Muscle of arm (tissue), 12 donors: Measurements from ENCODE around the gene OTUD3. TPM values are rescaled to one million over a fixed set of nuclear protein-coding genes. Genes with fewer than 3 reads are reported as not detected.
"Not testable (repeated sequence)": the region's sequence is repeated elsewhere in the genome, so short reads cannot be mapped to it uniquely, and the experiment has no call there.

Experiments used
- DNase-seq: peaks from one replicate; pipeline ENCODE4 v3.0.0-alpha.2; 2013
- polyA plus RNA-seq, 12 donors: library from polyadenylated mRNA; unstranded; fragments of 120-200 nt; gene quantifications; one replicate each; pipeline ENCODE4 v1.2.1, GENCODE V29; 2013; ENCODE audit not compliant: insufficient read length in 12 of 12

Gene OTUD3
- polyA plus RNA-seq, 12 donors: 3.7 to 13.8 (median 6.6) TPM; not detected in 1

DNA sequence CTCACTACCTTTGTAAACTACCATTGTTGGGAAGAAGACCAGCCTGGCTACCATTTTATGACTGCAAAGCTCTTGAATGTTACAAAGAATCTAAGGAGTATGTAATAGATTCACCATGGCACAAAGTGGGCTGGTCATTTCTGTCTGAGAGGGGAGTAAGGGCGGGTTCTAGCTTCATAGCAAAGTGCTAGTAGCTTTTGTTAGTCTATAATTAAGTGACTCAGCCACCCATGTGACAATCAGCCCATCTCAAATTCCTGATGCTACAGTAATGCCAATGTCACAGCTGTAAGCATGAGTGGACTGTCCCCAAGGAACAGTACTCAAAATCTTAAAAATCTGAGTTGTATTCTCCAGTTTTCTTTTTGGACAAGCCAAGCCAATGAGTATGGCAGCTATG, 15.4 kb upstream of the OTUD3 start:
- DNase-seq: no peak

DNA sequence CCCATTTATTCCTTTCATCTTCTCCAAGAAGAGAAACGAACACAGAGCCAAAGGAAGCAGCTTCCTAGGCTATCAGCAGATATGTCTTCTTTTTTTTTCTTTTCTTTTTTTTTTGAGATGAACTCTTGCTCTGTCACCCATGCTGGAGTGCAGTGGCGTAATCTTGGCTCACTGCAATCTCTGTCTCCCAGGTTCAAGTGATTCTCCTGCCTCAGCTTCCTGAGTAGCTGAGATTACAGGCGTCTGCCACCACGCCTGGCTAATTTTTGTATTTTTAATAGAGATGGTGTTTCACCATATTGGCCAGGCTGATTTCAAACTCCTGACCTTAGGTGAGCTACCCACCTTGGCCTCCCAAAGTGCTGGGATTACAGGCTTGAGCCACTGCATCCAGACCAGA, 13.6 kb upstream of the OTUD3 start:
- DNase-seq: not testable (repeated sequence)

DNA sequence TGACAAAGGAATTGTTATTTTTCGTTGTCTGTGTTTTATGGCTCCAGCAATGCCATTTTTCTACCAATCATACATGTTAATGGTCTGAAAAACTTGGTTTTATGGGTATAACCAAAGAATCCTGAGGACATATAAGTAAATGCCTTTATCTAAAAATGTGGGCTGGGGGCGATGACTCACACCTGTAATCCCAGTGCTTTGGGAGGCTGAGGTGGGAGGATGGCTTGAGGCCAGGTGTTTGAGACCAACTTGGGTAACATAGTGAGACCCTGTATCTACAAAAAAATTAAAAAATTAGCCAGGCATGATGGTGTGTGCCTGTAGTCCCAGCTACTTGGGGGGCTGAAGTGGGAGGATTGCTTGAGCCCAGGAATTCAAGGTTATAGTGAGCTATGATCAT, 12.7 kb upstream of the OTUD3 start:
- DNase-seq: not testable (repeated sequence)

DNA sequence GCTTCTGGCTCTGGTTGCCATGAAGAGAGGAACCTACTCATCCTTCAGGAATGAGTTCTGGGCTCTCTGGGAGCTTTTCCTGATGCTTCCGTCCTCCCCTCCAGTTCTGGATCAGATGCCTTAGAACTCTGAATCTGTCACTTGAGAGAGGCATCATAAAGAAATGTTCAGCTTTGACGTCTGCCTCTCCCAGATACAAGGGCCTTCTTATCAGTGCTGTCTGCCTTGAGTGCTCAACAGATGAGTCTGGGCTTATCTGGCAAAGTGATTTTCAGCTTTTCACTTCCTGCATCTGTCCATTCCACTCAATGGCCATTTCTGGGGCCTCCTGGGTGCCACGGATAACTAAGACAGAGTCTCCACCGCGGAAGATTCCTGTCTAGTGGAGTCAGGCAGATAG, 12.3 kb upstream of the OTUD3 start:
- DNase-seq: no peak

DNA sequence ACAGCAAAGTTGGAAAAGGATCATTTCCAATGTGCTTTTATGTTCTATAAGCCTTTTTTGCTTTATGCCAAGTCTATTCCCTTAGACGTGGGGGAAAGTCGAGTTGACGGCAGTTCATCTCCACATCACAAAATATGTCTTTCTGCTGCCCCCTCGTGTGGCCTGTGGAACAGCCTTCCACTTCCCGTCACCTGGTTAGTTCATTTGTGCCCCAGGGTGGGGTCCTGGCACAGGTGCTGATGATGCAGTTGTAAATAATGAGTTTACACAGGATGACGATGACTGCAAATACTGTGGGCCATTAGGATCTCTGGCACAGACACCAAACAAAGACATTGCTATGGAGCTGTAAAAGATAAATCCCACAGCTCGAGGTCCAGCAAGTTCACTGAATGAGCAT, 10.0 kb upstream of the OTUD3 start:
- DNase-seq: no peak

DNA sequence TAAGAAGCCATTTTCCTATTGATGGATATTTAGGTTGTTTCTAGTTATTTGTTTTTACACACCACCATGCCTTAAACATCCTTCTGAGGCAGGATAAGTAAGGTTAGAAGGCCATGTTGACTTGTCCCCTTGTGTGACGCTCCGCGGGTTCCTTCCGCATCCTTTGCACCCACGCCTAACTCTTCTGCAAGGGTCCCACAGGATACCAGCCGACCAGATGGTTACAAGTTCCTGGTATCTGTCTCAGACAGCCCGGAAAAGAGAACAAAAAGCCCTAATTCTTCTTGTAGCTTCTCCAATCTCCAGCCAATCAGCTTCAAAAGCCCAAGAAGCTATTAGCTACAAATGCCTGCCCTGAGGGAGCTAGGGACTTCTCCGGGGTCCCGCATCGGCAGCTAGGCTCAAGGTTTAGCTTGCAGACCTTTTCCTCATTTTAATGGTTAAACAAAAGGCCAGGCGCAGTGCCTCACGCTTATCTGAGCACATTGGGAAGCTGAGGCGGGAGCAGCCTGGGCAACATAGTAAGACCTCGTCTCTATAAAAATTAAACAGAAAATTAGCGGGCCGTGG, 4.9 kb upstream of the OTUD3 start:
- no peak for DNase-seq

DNA sequence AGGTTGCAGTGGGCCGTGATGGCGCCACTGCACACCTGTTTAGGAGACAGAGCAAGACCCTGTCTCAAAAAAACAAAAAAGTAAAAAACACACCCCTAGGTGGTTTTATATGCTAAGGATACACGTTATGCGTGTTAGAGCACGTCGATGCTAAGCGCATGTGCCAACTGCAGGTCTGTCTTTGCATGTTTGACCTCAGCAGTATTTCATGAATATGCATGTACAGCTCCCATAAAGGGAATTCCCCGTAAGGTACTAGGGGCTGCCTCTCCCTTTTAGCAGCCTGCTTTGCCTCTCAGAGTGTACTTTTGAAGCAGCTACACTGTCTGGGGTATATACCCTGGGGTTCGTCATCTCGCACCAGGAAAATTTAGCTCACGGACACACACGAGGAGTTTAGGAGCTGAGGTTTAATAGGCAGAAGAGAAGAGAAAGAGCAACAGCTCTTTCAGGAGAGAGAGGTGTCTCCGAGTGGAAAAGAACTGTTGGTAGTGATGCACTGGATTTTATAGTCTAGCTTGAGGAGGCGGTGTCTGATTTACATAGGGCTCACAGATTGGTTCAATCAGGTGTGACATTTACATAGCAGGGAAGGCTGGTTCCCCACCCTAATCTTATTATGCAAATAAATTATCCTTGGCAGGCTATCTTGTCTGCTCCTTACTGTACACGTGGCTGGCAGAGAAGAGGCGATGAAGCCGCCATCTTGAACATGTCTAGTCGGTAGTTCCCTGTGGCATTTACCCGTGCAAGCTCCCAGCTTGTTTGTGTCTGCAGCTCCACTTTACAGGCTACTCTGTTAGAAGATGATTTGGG, 4.2 kb upstream of the OTUD3 start:
- DNase-seq: no peak

DNA sequence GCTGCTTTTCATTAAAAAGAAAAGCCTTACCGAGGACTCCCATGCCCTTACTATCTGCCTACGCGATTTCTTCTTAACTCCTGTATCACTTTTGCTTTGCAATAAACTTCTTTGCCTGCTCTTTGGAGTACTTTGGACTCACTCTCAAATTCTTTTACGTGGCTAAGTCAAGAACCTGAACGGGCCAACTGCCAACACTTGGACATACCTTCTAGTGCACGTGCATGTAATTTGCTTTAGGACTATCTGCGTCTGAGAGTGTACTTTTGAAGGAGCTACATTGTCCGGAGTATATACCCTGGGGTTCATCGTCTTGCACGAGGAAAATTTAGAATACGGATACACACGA, 3.6 kb upstream of the OTUD3 start:
- no peak for DNase-seq

DNA sequence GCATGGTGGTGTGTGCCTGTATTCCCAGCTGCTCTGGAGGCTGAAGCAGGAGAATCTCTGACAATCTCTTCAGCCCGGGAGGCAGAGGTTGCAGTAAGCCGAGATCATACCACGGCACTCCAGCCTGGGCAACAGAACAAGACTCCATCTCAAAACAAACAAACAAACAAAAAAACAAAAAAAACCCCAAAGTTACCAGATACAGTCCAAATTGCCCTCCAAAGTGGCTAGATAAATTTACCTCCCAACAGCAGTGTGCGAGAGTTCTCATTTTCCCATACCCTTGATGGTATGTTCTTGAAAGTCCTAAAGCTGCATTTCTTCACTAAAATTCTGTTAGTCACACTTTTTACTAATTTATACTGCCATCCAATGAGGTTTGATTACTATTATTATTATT, 3.0 kb upstream of the OTUD3 start:
- no peak for DNase-seq

DNA sequence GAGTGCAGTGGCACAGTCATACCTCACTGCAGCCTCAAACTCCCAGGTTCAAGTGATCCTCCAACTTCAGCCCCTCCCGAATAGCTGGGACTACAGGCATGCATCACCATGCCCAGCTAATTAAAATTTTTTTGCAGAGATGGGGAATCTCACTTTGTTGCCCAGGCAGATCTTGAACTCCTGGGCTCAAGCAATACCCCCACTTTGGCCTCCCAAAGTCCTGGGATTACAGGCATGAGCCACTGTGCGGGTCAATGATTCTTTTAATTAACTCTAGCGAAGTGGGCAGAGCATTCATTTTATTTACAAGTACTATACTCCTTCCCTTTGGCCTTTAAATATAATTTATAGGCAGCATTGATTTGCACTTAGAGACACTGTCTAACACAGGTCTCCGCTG, 2.5 kb upstream of the OTUD3 start:
- DNase-seq: no peak

DNA sequence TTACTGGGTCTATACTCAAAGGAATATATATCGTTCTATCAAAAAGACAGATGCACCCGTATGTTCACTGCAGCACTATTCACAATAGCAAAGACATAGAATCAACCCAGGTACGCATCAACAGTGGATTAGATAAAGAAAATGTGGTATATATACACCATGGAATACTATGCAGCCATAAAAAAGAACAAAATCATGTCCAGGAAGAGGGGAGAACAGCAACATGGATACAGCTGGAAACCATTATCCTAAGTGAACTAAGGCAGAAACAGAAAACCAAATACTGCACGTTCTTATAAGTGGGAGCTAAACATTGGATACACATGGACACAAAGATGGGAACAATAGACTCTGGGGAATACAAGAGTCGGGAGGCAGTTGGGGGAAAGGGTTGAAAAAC, 1.4 kb upstream of the OTUD3 start:
- DNase-seq: not testable (repeated sequence)

DNA sequence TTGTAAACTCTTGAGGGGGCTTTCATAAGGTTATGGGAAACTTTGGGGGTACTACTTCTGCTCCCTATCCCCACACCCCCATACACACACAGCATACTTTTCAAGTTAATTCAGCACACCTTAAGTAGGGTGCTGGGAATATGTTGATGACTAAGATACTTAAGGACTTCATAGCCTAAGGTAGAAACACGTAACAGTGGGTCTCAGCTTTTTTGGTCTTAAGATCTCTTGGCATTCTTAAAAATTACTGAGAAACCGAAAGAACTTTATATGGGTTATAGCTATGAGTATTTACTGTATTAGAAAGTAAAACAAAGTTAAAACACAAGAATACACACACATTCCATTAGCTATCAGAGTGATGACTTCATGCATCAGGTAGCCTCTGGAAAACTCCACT, 2.1 kb downstream of the OTUD3 start:
- no peak for DNase-seq

DNA sequence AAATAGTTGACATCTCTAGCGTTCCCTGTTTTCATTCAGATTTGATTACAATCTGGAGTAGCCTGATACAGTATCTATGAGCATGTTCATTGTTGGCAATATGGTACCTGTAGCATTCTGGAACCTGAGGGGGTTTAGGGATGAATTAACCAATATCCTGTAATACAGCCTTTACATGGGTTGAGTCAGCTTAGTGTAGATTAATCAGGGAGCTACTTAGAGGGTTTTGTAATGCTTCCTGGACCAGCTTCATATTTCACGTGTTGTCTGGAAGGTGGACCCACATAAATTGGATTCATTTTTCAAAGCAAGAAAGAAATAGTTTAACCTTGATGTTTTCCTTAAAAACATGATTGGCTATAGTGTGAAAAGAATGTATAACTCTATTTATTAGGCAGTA, 3.6 kb downstream of the OTUD3 start:
- no peak for DNase-seq

DNA sequence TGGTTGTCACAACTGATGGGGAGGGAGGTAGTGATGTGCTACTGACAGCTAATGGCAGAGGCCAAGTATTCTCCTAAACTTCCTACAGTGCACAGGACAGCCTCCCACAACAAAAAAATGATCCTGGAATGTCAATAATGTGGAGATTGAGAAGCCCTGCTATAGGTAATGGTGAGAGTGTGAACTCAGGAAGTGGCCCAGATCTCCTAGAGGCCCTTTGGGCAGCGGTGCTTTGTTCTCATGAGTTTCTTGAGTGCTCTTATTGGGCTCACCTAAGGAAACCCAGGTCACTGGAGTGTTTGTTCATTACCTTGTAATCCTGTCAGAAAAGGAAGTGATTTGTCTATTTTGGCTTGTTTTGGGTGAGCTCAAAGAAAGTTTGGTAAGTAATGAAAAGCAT, 5.9 kb downstream of the OTUD3 start:
- DNase-seq: no peak

DNA sequence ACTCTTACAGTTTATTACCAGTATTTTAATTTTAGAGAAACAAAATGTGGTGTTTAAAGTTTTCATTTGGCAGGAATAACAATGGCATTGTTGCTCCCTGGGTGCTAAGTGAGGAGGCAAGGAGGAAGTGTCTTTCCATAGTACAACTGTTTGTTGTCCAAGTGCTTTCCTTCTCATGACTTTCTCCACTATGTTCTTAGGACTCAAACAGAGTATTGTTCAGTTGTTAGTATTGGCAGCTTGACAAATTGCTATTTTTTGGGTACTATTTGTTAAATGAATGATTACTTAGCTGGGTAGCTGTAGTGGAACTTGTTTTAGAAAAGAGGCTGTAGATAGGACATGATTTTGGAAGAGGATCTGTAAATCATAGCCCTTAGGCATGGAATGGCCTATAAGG, 7.5 kb downstream of the OTUD3 start:
- no peak for DNase-seq

DNA sequence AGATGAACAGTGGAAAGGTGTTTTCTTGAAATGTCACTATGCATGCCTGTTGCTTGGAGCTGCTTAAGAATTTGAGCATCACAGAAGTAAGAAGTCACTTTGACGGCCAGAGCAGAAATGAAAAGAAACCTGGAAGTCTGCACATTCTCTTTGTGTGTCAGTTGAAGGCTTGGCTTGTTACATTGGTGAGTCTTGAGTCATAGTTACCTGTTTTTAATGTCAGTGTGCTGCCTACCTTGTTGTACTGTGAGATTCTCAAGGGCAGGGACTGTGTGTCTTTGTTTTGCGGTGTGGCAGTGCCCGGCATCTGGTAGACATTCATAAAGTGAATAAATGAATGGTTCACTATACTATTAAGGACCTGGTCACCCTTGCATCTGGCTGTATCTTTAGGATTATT, 9.9 kb downstream of the OTUD3 start:
- DNase-seq: no peak

DNA sequence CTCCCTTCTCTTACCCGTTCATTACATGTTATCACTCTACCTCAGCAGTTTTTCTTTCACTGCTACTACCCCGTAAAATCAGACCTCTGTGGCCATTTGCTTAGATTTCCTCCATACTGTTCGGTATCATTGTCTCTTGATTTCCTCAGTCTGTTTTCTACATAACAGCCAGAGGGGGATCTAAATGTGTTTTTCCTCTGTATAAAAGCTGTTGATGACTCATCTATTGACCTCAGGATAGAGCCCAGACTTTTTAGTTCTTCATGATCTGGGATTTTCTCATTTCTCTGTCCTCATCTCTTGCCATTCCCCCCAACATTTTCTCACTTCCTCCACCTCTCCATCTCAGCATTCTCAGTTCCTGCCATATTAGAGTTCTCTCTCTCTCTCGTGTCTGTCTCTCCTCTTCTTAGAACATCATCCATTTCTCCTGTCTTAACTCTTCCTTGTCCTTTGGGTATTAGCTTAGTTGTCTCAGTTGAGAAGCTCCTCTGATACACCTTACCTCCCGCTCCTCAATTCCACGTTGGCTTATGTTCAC, 10.5 kb downstream of the OTUD3 start:
- DNase-seq: no peak

DNA sequence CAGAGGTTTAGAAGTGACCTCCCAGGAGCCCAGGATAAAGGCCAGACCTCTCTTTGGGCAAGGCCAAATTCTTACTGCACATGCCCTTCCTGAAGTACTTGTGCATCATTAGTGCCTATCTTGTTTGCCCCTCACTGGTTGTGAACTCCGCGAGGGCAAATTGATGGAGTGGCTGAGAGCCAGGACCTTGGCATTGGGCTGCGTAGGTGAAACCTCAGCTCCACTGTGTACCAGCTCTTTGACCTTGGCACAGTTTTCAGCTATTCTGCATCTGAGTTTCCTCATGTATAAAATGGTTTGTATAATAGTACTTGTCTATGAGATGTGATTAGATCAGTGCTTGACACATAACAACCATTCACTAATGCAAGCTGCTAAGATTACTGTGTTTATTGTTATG, 11.5 kb downstream of the OTUD3 start:
- no peak for DNase-seq

DNA sequence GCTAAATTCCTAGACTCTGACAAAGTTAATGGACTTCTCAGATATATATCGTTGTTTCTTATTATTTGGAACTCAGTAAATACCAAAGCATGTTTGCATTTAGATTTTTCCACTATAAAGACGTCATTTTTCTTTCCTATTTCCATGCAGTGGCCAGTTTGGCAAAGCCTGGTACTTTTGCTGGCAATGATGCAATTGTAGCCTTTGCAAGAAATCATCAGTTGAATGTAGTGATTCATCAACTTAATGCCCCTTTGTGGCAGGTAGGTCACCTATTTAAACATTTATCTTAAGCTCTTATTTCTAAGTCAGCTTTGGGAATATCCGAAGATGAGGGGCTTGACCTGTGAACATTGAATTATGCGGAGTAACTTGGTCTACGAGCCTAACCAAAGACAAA, 12.0 kb downstream of the OTUD3 start:
- no peak for DNase-seq

DNA sequence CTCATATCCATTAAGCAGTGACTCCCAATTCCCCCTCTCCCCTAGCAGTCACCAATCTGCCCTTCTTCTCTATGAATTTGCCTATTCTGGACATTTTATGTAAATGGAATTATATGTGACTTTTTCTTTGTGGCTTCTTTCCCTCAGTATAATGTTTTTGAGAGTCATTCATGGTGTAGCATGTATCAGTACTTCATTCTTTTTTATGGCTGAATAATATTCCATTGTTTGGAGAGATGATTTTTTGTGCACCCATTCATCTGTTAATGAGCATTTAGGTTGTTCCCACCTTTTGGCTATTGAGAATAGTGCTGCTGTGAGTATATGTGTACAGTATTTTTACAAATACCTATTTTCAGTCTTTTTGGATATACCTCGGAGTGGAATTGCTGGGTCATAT, 19.5 kb downstream of the OTUD3 start:
- no peak for DNase-seq

DNA sequence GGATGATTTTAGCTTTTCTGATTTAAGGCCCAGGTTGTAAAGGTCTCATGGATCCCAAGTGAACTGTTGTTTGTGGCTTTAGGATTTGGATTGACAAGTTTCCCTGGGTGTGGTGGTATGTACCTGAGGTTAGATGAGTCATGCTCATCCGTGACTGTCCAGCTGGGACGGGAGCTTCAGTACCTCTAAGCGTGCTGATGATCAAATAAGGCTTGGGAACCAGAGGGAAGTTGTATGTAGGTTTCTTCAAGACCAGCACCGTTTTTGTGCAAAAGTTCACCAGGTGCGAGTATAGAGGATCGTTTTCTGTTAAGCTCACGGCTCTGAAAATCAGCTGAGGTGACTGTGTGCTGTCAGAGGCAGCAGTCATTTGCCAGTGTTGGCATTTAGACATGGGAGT, 21.4 kb downstream of the OTUD3 start:
- DNase-seq: no peak

DNA sequence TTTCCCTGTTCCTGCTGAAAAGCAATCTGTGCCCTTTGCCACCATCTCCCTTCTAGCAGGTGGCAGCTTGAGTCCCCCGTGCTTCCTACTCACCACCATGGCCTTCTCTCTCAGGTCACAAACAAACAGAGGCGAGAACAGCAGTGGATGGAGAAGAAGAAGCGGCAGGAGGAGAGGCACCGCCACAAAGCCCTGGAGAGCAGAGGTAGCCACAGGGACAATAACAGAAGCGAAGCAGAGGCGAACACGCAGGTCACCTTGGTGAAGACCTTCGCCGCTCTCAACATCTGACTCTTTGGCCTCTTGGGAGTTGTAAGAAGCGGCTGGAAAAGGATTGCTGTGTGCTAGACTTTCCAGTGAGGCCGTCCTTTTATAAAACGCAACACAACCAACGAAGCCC, 25.3 kb downstream of the OTUD3 start:
- DNase-seq: no peak

DNA sequence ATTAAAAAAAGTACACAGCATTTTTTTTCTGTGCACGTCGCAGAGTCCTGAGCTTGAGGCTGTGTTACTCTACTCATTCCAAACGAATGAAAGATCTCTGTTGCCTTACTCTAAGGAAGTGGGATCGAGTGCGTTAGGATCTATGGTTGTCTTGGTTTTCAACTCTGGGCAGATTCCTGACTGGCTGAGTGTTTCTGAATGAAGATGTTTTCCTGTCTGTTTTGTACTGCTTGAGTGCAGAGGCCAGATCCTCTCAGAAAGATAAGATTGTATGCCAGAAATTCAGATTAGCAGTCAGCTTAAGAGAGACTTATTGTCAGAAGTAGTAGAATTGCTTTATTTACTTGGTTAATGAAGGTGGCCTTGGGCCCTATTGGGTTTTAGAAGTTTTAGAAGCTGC, 27.2 kb downstream of the OTUD3 start:
- DNase-seq: no peak

DNA sequence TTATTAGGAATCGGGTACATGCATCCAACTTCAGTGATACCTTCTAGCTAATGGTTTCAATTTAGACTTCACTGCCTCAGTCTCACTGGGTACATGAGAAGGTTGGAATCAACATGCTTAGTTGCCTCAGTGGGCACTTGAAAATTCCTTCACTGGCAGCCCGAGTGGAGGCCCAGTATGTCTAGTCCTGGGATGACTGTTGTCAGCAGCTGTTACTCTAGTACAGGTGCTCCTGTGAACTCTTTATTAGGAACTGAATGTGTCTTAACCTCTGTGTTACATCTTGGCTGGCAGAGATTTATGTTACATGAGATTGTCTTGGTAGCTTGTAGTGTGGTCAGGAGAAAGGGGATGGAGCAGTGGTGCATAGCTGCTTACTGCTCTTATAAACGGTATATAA, 27.8 kb downstream of the OTUD3 start:
- no peak for DNase-seq
